ENCODE results near the gene MAPK1IP1L. TPM values are rescaled to one million over a fixed set of nuclear protein-coding genes. Genes with fewer than 3 reads are reported as not detected.
A peak's percentile ranks its signal among the peaks of the same experiment; 100 is the strongest.

MAPK1IP1L gene
- 27.8 and 34.7 TPM in 2 replicates for total RNA-seq (2016; rRNA removed; fragmentation: Illumina TruSeq; extraction: Trizol)
- 2.8 and 4.2 TPM in 2 replicates for total RNA-seq (2016; cell fraction: cytosol; rRNA removed; fragmentation: Illumina TruSeq; extraction: Trizol; ENCODE audit: low read depth)
- total RNA-seq (2016; cell fraction: insoluble cytoplasmic fraction; rRNA removed; fragmentation: Illumina TruSeq; extraction: Trizol): 29.3 and 32.0 TPM in 2 replicates
- total RNA-seq (2016; cell fraction: membrane; rRNA removed; fragmentation: Illumina TruSeq; extraction: Trizol): 12.6 and 12.7 TPM in 2 replicates
- total RNA-seq (2016; cell fraction: nucleus; rRNA removed; fragmentation: Illumina TruSeq; extraction: Trizol): 17.7 and 20.5 TPM in 2 replicates
- 68.4 and 75.0 TPM in 2 replicates for polyA plus RNA-seq (2011; rRNA removed)
- 61.6 and 93.2 TPM in 2 replicates for polyA plus RNA-seq (2011; cell fraction: cytosol; rRNA removed)
- polyA plus RNA-seq (2011; cell fraction: nucleus; rRNA removed): 45.3 and 52.4 TPM in 2 replicates
- polyA plus RNA-seq (2012): 33.3 and 36.8 TPM in 2 replicates
- polyA plus RNA-seq (2016; cell fraction: cytosol; fragmentation: Illumina TruSeq; extraction: Trizol; ENCODE audit: low read depth): 5.4 and 5.8 TPM in 2 replicates
- polyA plus RNA-seq (2016; cell fraction: insoluble cytoplasmic fraction; fragmentation: Illumina TruSeq; extraction: Trizol; ENCODE audit: low read depth): 79.6 and 99.5 TPM in 2 replicates
- 15.8 and 16.6 TPM in 2 replicates for polyA plus RNA-seq (2016; cell fraction: membrane; fragmentation: Illumina TruSeq; extraction: Trizol; ENCODE audit: low read depth)
- polyA plus RNA-seq (2016; cell fraction: nucleus; fragmentation: Illumina TruSeq; extraction: Trizol; ENCODE audit: insufficient read depth, low read depth): 51.2 and 62.0 TPM in 2 replicates
- 301 and 575 TPM in 2 replicates for polyA minus RNA-seq (2011; rRNA and poly(A)+ RNA removed; ENCODE audit: low replicate concordance)
- 97.3 and 111 TPM in 2 replicates for polyA minus RNA-seq (2011; cell fraction: cytosol; rRNA and poly(A)+ RNA removed)
- 22.1 and 23.1 TPM in 2 replicates for polyA minus RNA-seq (2011; cell fraction: nucleus; rRNA and poly(A)+ RNA removed)
- percentile 96 among the genes with signal in this experiment for Bru-seq, nascent RNA
- BruChase-seq, experiment 1, labeled RNA remaining after a 6-hour chase: percentile 97 among the genes with signal in this experiment
- BruChase-seq, experiment 2, labeled RNA remaining after a 2-hour chase: percentile 97 among the genes with signal in this experiment
- long read RNA-seq, experiment 1, partial matches to known transcripts: 5 of 108 reads
- long read RNA-seq, experiment 1, other reads (novel, unspliced or antisense): 103 of 108 reads
- long read RNA-seq, experiment 2, partial matches to known transcripts: 61 of 107 reads
- long read RNA-seq, experiment 2, other reads (novel, unspliced or antisense): 46 of 107 reads

DNA sequence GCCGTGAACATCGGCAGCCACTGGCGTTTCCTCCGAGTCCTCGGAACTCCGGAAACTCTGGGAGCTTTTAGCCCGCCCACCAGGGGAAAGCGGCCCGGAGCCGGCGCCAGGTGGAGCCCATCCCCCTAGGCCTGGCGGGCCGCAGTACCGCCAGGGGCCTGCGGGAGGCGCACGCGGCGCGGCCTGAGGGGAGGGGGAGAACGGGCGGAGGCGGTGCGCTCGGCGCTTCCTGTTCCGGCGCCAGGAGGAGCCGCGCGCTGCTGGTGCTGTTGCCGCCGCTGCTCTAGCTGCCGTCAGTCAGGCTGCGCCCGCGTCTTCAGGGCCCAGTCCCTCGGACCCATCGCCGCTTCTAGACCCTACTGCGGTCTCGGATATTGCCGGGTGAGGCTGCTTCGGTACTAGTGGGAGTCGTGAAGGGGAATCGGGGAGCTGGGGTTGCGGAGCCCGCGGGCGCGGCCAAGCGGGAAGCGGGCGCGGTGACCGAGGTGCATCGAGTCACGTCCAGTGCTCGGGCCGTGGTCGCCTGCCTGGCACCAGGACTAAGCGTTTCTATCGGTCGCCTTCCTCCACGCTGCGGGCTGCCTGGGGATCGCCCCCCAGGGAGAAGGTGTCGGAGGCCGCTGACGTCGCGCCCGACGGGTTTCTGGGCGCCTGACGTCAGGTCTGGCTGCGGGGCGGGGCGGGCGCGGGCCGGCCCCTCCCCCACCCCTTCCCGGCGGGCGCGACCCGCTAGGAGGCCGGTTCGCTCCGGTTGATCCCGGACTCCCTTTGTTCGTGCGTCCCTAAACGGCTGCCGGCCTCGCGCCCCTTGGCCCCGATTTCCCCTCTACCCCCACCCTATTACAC, at the start of gene MAPK1IP1L:
Gene MAPK1IP1L, plus strand, starts transcription at position 225 of the 846 bp plus-strand sequence. CDS start 10,037 bp downstream, outside the sequence.
- H3K9ac ChIP-seq (ENCODE audit: insufficient read depth, low read depth, low read length): peak within 1 kb of the TSS; percentile 100
- peaks cover 0 to 3% of the 10 kb centered on the region in 2 experiments; a peak in 3 of 5 replicates for H3K36me3 ChIP-seq (replicated peaks in 1 of 2; ENCODE audit: control insufficient read depth in 1 of 2, insufficient read depth in 2 of 2, low read length in 2 of 2)
- in situ Hi-C loops (cut with HindIII; ENCODE audit: extremely low pct_ligation_motif_present, low pct_unique_long_range_greater_than_20kb): no loop called here
- H3K9me3 ChIP-seq (ENCODE audit: low read length): no peaks in the 10 kb centered on the region
- no peaks in the 10 kb centered on the region; a peak in 1 of 5 replicates for H3K27me3 ChIP-seq (ENCODE audit: control insufficient read depth in 1 of 2, insufficient read depth in 2 of 2, low read length in 2 of 2)
- FAIRE-seq: no peak
- ATAC-seq: peak; percentile 96
- ChIA-PET POLR2A (interaction anchor here (0.6 to 3.0 kb wide), 19 partner anchors 8 to 545 kb away, joined by 3 to 47 read pairs (median 4); partner anchors contain the start of genes SOCS4 and WDHD1), CTCF (ENCODE audit: low intra/inter-chr PET ratio, low total read pairs) (interaction anchor here (0.6 kb wide), 1 partner anchor 110 kb away, joined by 3 read pairs; no protein-coding TSS in a partner anchor)
- DNase-seq (ENCODE audit: low spot score): peak; percentile 82
- peak within 1 kb of the TSS; percentile 64 for H2AFZ ChIP-seq (ENCODE audit: low read length)
- WGBS (ENCODE audit: low lambda C conversion rate): under 1% methylated on average over 10 of the region's 98 CpGs
- H3K27ac ChIP-seq (ENCODE audit: extremely low read length, insufficient read depth, low read length): peak within 1 kb of the TSS; percentile 99
- peaks cover 46% of the 10 kb centered on the region for H3K79me2 ChIP-seq (ENCODE audit: insufficient read depth, low read length)
- H4K20me1 ChIP-seq (ENCODE audit: insufficient read depth, low read length): peaks cover 33% of the 10 kb centered on the region
- BruUV-seq (replicated peaks): no TSS peak
- intact Hi-C loops (cut with micrococcal nuclease; ENCODE audit: unreplicated experiment): no loop called here
- H3K4me1 ChIP-seq (ENCODE audit: insufficient read depth, low read length): peaks cover 46% of the 10 kb centered on the region
- peak within 1 kb of the TSS; percentile 76 to 99 (median 94) for H3K4me3 ChIP-seq (replicated peaks in 1 of 3; ENCODE audit: insufficient read depth in 1 of 3, low read depth in 2 of 3, low read length in 3 of 3)
- H3K4me2 ChIP-seq (ENCODE audit: low read depth, low read length): peak within 1 kb of the TSS; percentile 81
- TF ChIP-seq ZMAT3 (CRISPR knock-in tag; conservative IDR thresholded peaks at IDR 0.05) (peak; percentile 92), ZNF816 (CRISPR knock-in tag; IDR thresholded peaks at IDR 0.05; ENCODE audit: borderline replicate concordance) (0 out of 2 replicates have a peak, but pooled peaks have one; percentile 68), MXI1 (IDR thresholded peaks at IDR 0.05; ENCODE audit: borderline replicate concordance, low read depth, low read length) (peak; percentile 85; the same call in 1 of the 3 replicates), ZFY (CRISPR knock-in tag; IDR thresholded peaks at IDR 0.05) (peak; percentile 91), FOSL1 (CRISPR knock-in tag; IDR thresholded peaks at IDR 0.05; ENCODE audit: borderline replicate concordance) (no peak), SP140L (CRISPR knock-in tag; IDR thresholded peaks at IDR 0.05; ENCODE audit: borderline replicate concordance) (0 out of 2 replicates have a peak, but pooled peaks have one; percentile 73), ZNF484 (CRISPR knock-in tag; IDR thresholded peaks at IDR 0.05; ENCODE audit: borderline replicate concordance, low read depth) (no peak), TOPORS (CRISPR knock-in tag; IDR thresholded peaks at IDR 0.05) (peak; percentile 92; the same call in 1 of the 2 replicates), POLR2AphosphoS2 (IDR thresholded peaks at IDR 0.05; ENCODE audit: low read depth, low read length) (peak; percentile 69; the same call in 1 of the 2 replicates)
- TF ChIP-seq, protein P1, sequence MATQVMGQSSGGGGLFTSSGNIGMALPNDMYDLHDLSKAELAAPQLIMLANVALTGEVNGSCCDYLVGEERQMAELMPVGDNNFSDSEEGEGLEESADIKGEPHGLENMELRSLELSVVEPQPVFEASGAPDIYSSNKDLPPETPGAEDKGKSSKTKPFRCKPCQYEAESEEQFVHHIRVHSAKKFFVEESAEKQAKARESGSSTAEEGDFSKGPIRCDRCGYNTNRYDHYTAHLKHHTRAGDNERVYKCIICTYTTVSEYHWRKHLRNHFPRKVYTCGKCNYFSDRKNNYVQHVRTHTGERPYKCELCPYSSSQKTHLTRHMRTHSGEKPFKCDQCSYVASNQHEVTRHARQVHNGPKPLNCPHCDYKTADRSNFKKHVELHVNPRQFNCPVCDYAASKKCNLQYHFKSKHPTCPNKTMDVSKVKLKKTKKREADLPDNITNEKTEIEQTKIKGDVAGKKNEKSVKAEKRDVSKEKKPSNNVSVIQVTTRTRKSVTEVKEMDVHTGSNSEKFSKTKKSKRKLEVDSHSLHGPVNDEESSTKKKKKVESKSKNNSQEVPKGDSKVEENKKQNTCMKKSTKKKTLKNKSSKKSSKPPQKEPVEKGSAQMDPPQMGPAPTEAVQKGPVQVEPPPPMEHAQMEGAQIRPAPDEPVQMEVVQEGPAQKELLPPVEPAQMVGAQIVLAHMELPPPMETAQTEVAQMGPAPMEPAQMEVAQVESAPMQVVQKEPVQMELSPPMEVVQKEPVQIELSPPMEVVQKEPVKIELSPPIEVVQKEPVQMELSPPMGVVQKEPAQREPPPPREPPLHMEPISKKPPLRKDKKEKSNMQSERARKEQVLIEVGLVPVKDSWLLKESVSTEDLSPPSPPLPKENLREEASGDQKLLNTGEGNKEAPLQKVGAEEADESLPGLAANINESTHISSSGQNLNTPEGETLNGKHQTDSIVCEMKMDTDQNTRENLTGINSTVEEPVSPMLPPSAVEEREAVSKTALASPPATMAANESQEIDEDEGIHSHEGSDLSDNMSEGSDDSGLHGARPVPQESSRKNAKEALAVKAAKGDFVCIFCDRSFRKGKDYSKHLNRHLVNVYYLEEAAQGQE (IDR thresholded peaks at IDR 0.05; ENCODE audit: borderline replicate concordance in 1 of 2, low read depth in 1 of 2, low read length in 2 of 2): no peak

Measured in HepG2 (cell line).